ENCODE data around the gene PCIF1. TPM values are rescaled to one million over a fixed set of nuclear protein-coding genes. Genes with fewer than 3 reads are reported as not detected.

PCIF1 gene
- total RNA-seq, 1 donor from 2014 or later = 9.5 TPM

- Histone ChIP-seq H3K4me3 (no peak overlapping the region), H4K20me1 (ENCODE audit: low read depth) (peaks cover 37% of the 10 kb centered on the region), H3K4me2 (no peak overlapping the region), H3F3A (ENCODE audit: low read depth) (peaks cover 38% of the 10 kb centered on the region), H3K4me1 (peaks cover 21% of the 10 kb centered on the region), H3K9me3 (ENCODE audit: low read depth) (no peaks in the 10 kb centered on the region), H3K9ac (peak overlapping the region; percentile 22), H2AFZ (replicated peaks) (no peak overlapping the region), H3K79me2 (ENCODE audit: low read depth) (peaks cover 45% of the 10 kb centered on the region), H3K36me3 (no peaks in the 10 kb centered on the region), H3K27ac (no peak overlapping the region), H3K27me3 (no peaks in the 10 kb centered on the region)
- Mint-ChIP-seq H3K27ac (peak overlapping the region; percentile 73), H3K27me3 (ENCODE audit: insufficient read depth, low read depth) (peaks cover 5% of the 10 kb centered on the region), H3K9me3 (no peaks in the 10 kb centered on the region), H3K4me1 (peaks cover 27% of the 10 kb centered on the region), H3K4me3 (peak overlapping the region; percentile 67), H3K36me3 (peaks cover 20% of the 10 kb centered on the region)
- TF ChIP-seq EZH2 (IDR thresholded peaks at IDR 0.05) (no peak), CTCF (IDR thresholded peaks at IDR 0.05) (no peak), EZH2phosphoT487 (IDR thresholded peaks at IDR 0.05) (no peak)
- DNase-seq (ENCODE audit: low spot score) = no peak
Observed at GRCh38 chr20:45937765-45938164, 3.3 kb downstream of the PCIF1 start.

GRCh38 chr20:45938727-45939438 lies 4.4 kb downstream of the PCIF1 start:
- H3K36me3 Mint-ChIP-seq = peaks cover 22% of the 10 kb centered on the region
- H3K4me1 Mint-ChIP-seq = peaks cover 23% of the 10 kb centered on the region
- no peak overlapping the region for H3K9ac ChIP-seq
- no peak overlapping the region for H3K27ac ChIP-seq
- peak overlapping the region; percentile 30 for H3K4me2 ChIP-seq
- peak overlapping the region; percentile 24 for H3K27ac Mint-ChIP-seq
- no peak overlapping the region for H3K4me3 ChIP-seq
- H3F3A ChIP-seq (ENCODE audit: low read depth) = peaks cover 35% of the 10 kb centered on the region
- peak; percentile 15 for DNase-seq (ENCODE audit: low spot score)
- H4K20me1 ChIP-seq (ENCODE audit: low read depth) = peaks cover 29% of the 10 kb centered on the region
- H3K36me3 ChIP-seq = no peaks in the 10 kb centered on the region
- no peak for TF ChIP-seq CTCF (IDR thresholded peaks at IDR 0.05)
- no peak for TF ChIP-seq EZH2 (IDR thresholded peaks at IDR 0.05)
- TF ChIP-seq EZH2phosphoT487 (IDR thresholded peaks at IDR 0.05) = no peak
- peaks cover 34% of the 10 kb centered on the region for H3K79me2 ChIP-seq (ENCODE audit: low read depth)
- peaks cover 12% of the 10 kb centered on the region for H3K4me1 ChIP-seq
- no peak overlapping the region for H2AFZ ChIP-seq (replicated peaks)
- no peak overlapping the region for H3K4me3 Mint-ChIP-seq
- H3K9me3 Mint-ChIP-seq = no peaks in the 10 kb centered on the region
- H3K9me3 ChIP-seq (ENCODE audit: low read depth) = no peaks in the 10 kb centered on the region
- peaks cover 3% of the 10 kb centered on the region for H3K27me3 Mint-ChIP-seq (ENCODE audit: insufficient read depth, low read depth)
- no peaks in the 10 kb centered on the region for H3K27me3 ChIP-seq

GRCh38 chr20:45940053-45940452 lies 5.6 kb downstream of the PCIF1 start:
- Histone ChIP-seq H3K27ac (no peak overlapping the region), H2AFZ (replicated peaks) (no peak overlapping the region), H3K4me1 (peaks cover 12% of the 10 kb centered on the region), H3K9ac (no peak overlapping the region), H3K27me3 (no peaks in the 10 kb centered on the region), H3K4me2 (no peak overlapping the region), H3K36me3 (no peaks in the 10 kb centered on the region), H3K4me3 (no peak overlapping the region), H3F3A (ENCODE audit: low read depth) (peaks cover 25% of the 10 kb centered on the region), H4K20me1 (ENCODE audit: low read depth) (peaks cover 29% of the 10 kb centered on the region), H3K79me2 (ENCODE audit: low read depth) (peaks cover 29% of the 10 kb centered on the region), H3K9me3 (ENCODE audit: low read depth) (no peaks in the 10 kb centered on the region)
- Mint-ChIP-seq H3K27ac (no peak overlapping the region), H3K4me3 (no peak overlapping the region), H3K36me3 (peaks cover 34% of the 10 kb centered on the region), H3K27me3 (ENCODE audit: insufficient read depth, low read depth) (peaks cover 3% of the 10 kb centered on the region), H3K9me3 (no peaks in the 10 kb centered on the region), H3K4me1 (peaks cover 22% of the 10 kb centered on the region)
- DNase-seq (ENCODE audit: low spot score) = no peak
- TF ChIP-seq CTCF (IDR thresholded peaks at IDR 0.05) (no peak), EZH2phosphoT487 (IDR thresholded peaks at IDR 0.05) (no peak), EZH2 (IDR thresholded peaks at IDR 0.05) (no peak)
